Astrocyte (in vitro differentiated cells and primary cell): ENCODE data around the gene NUDT16L1.

ENCODE experiments used
- EZH2 ChIP-seq: IDR thresholded peaks from 2 replicates; pipeline ENCODE4 v1.6.1; 2012; ENCODE audit warnings: mild to moderate bottlenecking, low read length, inconsistent platforms; ENCODE audit not compliant: insufficient read depth
- TF ChIP-seq, protein P1 (sequence below): IDR thresholded peaks from 2 replicates; pipeline ENCODE4 v1.5.1; 2011; ENCODE audit warnings: low read depth, mild to moderate bottlenecking, inconsistent platforms, low read length, moderate library complexity; ENCODE audit not compliant: insufficient read depth

GRCh38 chr16:4696905-4697847 lies 3.8 kb downstream of the NUDT16L1 start:
- TF ChIP-seq, protein P1, sequence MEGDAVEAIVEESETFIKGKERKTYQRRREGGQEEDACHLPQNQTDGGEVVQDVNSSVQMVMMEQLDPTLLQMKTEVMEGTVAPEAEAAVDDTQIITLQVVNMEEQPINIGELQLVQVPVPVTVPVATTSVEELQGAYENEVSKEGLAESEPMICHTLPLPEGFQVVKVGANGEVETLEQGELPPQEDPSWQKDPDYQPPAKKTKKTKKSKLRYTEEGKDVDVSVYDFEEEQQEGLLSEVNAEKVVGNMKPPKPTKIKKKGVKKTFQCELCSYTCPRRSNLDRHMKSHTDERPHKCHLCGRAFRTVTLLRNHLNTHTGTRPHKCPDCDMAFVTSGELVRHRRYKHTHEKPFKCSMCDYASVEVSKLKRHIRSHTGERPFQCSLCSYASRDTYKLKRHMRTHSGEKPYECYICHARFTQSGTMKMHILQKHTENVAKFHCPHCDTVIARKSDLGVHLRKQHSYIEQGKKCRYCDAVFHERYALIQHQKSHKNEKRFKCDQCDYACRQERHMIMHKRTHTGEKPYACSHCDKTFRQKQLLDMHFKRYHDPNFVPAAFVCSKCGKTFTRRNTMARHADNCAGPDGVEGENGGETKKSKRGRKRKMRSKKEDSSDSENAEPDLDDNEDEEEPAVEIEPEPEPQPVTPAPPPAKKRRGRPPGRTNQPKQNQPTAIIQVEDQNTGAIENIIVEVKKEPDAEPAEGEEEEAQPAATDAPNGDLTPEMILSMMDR = no peak
- TF ChIP-seq EZH2 = no peak
